GM12878 (cell line): ENCODE results near the gene MAP4K5. TPM values are rescaled to one million over a fixed set of nuclear protein-coding genes. Genes with fewer than 3 reads are reported as not detected.

Source experiments
- ATAC-seq: fragments of 200-7000 bp; cut with Tn5 transposase; 3 replicates; pipeline ENCODE4 v1.9.1; 2020; ENCODE audit warnings: mild to moderate bottlenecking, moderate library complexity
- BruUV-seq: library from RNA; stranded (reverse); fragments of 400-500 nt; replicated peaks from 2 replicates; lab custom pipeline; 2021; lab: Mats Ljungman, UMichigan
- CTCF ChIA-PET: fragments of 300-600 bp; sonication (Branson Sonifier 250); formaldehyde crosslinking; extraction: SDS; loops from one replicate; lab custom pipeline; 2021; ENCODE audit warnings: inconsistent platforms; lab: Yijun Ruan, JAX
- POLR2A ChIA-PET: fragments of 350-600 bp; formaldehyde crosslinking; extraction: SDS; loops from one replicate; lab custom pipeline; 2021; ENCODE audit warnings: inconsistent platforms; lab: Charles Lee
- RAD21 ChIA-PET: fragments of 300-600 bp; sonication (Branson Sonifier 250); formaldehyde crosslinking; loops from one replicate; lab custom pipeline; 2023; ENCODE audit warnings: antibody characterized with exemption; ENCODE audit not compliant: unreplicated experiment; lab: Charles Lee
- SMC1A ChIA-PET: fragments of 300-600 bp; sonication (Branson Sonifier 250); formaldehyde crosslinking; loops from one replicate; lab custom pipeline; 2023; ENCODE audit not compliant: unreplicated experiment, uncharacterized antibody; lab: Charles Lee
- DNase-seq: peaks from one replicate; pipeline ENCODE4 v3.0.0-alpha.2; 2011; ENCODE audit warnings: low read depth, low spot score
- FAIRE-seq: peaks from 3 replicates; lab custom pipeline; 2011; peaks lifted over from hg19 to GRCh38; lab: Jason Lieb, UNC
- H2AFZ ChIP-seq: 2 replicates; pipeline ENCODE4 v1.6.0; 2011; ENCODE audit warnings: low read depth, low read length, control low read depth; ENCODE audit not compliant: control insufficient read depth
- H3K27ac ChIP-seq: 2 replicates; pipeline ENCODE4 v1.5.1; 2011; ENCODE audit warnings: control low read depth; ENCODE audit not compliant: control insufficient read depth, insufficient read depth
- H3K27me3 ChIP-seq, 2 experiments: replicated peaks in 1 of 2; 2 replicates each; pipeline versions ENCODE4 v1.6.0 to v1.6.1; 2011; ENCODE audit warnings: low read length in 1 of 2; ENCODE audit not compliant: control insufficient read depth in 2 of 2, insufficient read depth in 2 of 2
- H3K36me3 ChIP-seq, 2 experiments: 2 replicates each; pipeline ENCODE4 v1.5.1; 2011; ENCODE audit warnings: low read length in 1 of 2; ENCODE audit not compliant: control insufficient read depth in 2 of 2, insufficient read depth in 2 of 2
- H3K4me1 ChIP-seq: 2 replicates; pipeline ENCODE4 v1.6.1; 2011; ENCODE audit warnings: mild to moderate bottlenecking, low read length, moderate library complexity, mixed read lengths; ENCODE audit not compliant: control insufficient read depth, insufficient read depth
- H3K4me2 ChIP-seq: 2 replicates; pipeline ENCODE4 v1.6.0; 2011; ENCODE audit warnings: control low read depth; ENCODE audit not compliant: control insufficient read depth, insufficient read depth
- H3K4me3 ChIP-seq: fragments of 200-600 bp; sonication (generic); 2 replicates; pipeline ENCODE4 v1.5.1; 2016
- H3K79me2 ChIP-seq: 2 replicates; pipeline ENCODE4 v1.6.0; 2011; ENCODE audit warnings: low read length; ENCODE audit not compliant: control insufficient read depth, insufficient read depth
- H3K9ac ChIP-seq: 2 replicates; pipeline ENCODE4 v1.8.0; 2011; ENCODE audit warnings: low read length, control low read depth, mixed read lengths; ENCODE audit not compliant: control insufficient read depth, insufficient read depth
- H3K9me3 ChIP-seq: replicated peaks from 3 replicates; pipeline ENCODE4 v1.5.1; 2011; ENCODE audit warnings: mild to moderate bottlenecking, low read length; ENCODE audit not compliant: control insufficient read depth, insufficient read depth
- H4K20me1 ChIP-seq: 2 replicates; pipeline ENCODE4 v1.6.0; 2011; ENCODE audit not compliant: control insufficient read depth, insufficient read depth
- CEBPB ChIP-seq, 2 experiments: fragments of 150-350 bp in 1 of 2; IDR thresholded peaks; 2 replicates each; pipeline ENCODE4 v1.6.1; 2012 to 2014; ENCODE audit warnings: low read depth in 2 of 2, low read length in 2 of 2, borderline replicate concordance in 1 of 2, inconsistent platforms in 1 of 2
- CHD4 ChIP-seq: fragments of 200-600 bp; sonication (generic); IDR thresholded peaks from 2 replicates; pipeline ENCODE4 v1.6.1; 2016; ENCODE audit warnings: mild to moderate bottlenecking
- DPF2 ChIP-seq: fragments of 450-650 bp; IDR thresholded peaks from 2 replicates; pipeline ENCODE4 v1.6.1; 2017; ENCODE audit warnings: mild to moderate bottlenecking
- ETV6 ChIP-seq, 2 experiments: fragments of 450-650 bp in 1 of 2; IDR thresholded peaks in 1 of 2; conservative IDR thresholded peaks in 1 of 2; 2 replicates each; pipeline ENCODE4 v1.6.1; 2014; ENCODE audit warnings: antibody characterized with exemption in 1 of 2, borderline replicate concordance in 1 of 2, low read depth in 1 of 2, mild to moderate bottlenecking in 1 of 2, moderate library complexity in 1 of 2
- IKZF2 ChIP-seq, 2 experiments: fragments of 450-650 bp; IDR thresholded peaks; 2 replicates each; pipeline ENCODE4 v1.6.1; 2017; ENCODE audit warnings: mild to moderate bottlenecking in 2 of 2, moderate library complexity in 2 of 2
- MTA2 ChIP-seq: fragments of 450-650 bp; IDR thresholded peaks from 2 replicates; pipeline ENCODE4 v1.6.1; 2016; ENCODE audit warnings: low read depth, mild to moderate bottlenecking, moderate library complexity
- PAX5 ChIP-seq: IDR thresholded peaks from 2 replicates; pipeline ENCODE4 v1.6.1; 2011; ENCODE audit warnings: low read depth, low read length, borderline replicate concordance
- PKNOX1 ChIP-seq: fragments of 450-650 bp; IDR thresholded peaks from 2 replicates; pipeline ENCODE4 v1.6.1; 2016; ENCODE audit warnings: mild to moderate bottlenecking
- RBBP5 ChIP-seq: fragments of 200-600 bp; sonication (generic); conservative IDR thresholded peaks from 2 replicates; pipeline ENCODE4 v1.6.1; 2016
- SPI1 ChIP-seq: IDR thresholded peaks from 2 replicates; pipeline ENCODE4 v1.6.1; 2011; ENCODE audit warnings: low read depth, mild to moderate bottlenecking, low read length, moderate library complexity, borderline replicate concordance; ENCODE audit not compliant: insufficient read depth
- TAF1 ChIP-seq: IDR thresholded peaks from 2 replicates; pipeline ENCODE4 v1.6.1; 2011; ENCODE audit warnings: mild to moderate bottlenecking, low read depth, low read length, borderline replicate concordance
- WGBS: methylation state at CpG from one replicate; pipeline ENCODE4 v1.1.6; 2016; ENCODE audit warnings: low lambda C conversion rate; ENCODE audit not compliant: insufficient replicate concordance, insufficient coverage; ENCODE audit errors: missing lambda C conversion rate; 5-methylcytosine and 5-hydroxymethylcytosine counted together
- in situ Hi-C: fragments of 300-500 bp; cut with MboI; formaldehyde crosslinking; loops from 9 replicates; pipeline ENCODE4 v1.14.3; 2018; ENCODE audit warnings: mixed read lengths
- intact Hi-C: fragments of 100-400 bp; cut with micrococcal nuclease; formaldehyde crosslinking; loops from one replicate; pipeline ENCODE4 v1.14.2; 2022; ENCODE audit not compliant: unreplicated experiment
- polyA plus RNA-seq, 11 experiments: library from polyadenylated mRNA; depleted of rRNA in 4 of 11; unstranded in 6 of 11; stranded (reverse) in 5 of 11; fragments of >200 nt; fragmentation: Nextera tagmentation in 4 of 11; fragmentation: Illumina TruSeq in 1 of 11; extraction: Ambion mirVana in 4 of 11; extraction: Trizol in 1 of 11; gene quantifications; 1 replicate in 1 of 11; 2 replicates in 10 of 11; pipeline versions ENCODE4 v1.2.1 to v1.2.3, GENCODE V29; 2011 to 2016; ENCODE audit warnings: inconsistent platforms in 2 of 11, missing spikeins in 2 of 11, low read depth in 1 of 11
- total RNA-seq, 4 experiments: library from RNA; depleted of rRNA in 3 of 4; stranded (reverse); fragments of >200 nt in 3 of 4; fragmentation: Illumina TruSeq in 1 of 4; extraction: Trizol in 1 of 4; gene quantifications; 2 replicates each; pipeline versions ENCODE4 v1.2.1 to v1.2.3, GENCODE V29; 2013 to 2021
- TF ChIP-seq, protein P1 (sequence below): IDR thresholded peaks from 2 replicates; pipeline ENCODE4 v1.6.1; 2012; ENCODE audit warnings: improper control_type of control experiment, low read depth, low read length; ENCODE audit not compliant: insufficient replicate concordance
- TF ChIP-seq, protein P2 (sequence below): IDR thresholded peaks from 2 replicates; pipeline ENCODE4 v1.6.1; 2011; ENCODE audit warnings: borderline replicate concordance, low read depth, mild to moderate bottlenecking, moderate library complexity, mixed read lengths, low read length; ENCODE audit not compliant: insufficient read depth; ENCODE audit errors: extremely low read length

The MAP4K5 gene
- total and polyA plus RNA-seq, 10 of the 15 experiments (the other 5 are each of a cell fraction or from before 2014, with no cell fraction given): 9.1 to 41.3 (median 30.1) TPM

DNA sequence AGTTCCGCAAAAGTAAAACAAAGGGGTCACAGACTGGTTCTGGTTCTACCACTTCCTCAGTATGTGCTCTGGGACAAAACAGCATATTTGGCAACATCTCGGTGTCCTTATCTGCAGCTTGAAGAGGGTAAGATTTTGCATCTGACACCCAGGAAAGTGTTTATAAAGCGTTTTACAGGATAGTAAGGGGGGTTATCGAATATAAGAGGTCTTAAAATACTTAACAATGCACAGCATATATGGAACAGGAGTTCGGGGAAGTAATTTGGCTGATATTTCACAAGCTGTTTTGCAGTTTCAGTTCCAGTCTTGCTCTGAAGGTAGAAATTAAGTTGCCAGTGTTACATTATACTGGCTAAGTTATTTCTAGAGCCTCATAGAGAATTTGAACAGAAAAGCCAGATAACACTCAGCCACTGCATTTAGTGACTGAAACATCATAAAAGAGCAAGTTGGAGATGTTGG is 904 bp upstream of the MAP4K5 start:
- SMC1A ChIA-PET: interaction anchor here (1.6 kb wide), 1 partner anchor 212 kb away, joined by 6 read pairs; no protein-coding TSS in a partner anchor
- H3K27me3 ChIP-seq: no peaks in the 10 kb centered on the region
- TF ChIP-seq, protein P1, sequence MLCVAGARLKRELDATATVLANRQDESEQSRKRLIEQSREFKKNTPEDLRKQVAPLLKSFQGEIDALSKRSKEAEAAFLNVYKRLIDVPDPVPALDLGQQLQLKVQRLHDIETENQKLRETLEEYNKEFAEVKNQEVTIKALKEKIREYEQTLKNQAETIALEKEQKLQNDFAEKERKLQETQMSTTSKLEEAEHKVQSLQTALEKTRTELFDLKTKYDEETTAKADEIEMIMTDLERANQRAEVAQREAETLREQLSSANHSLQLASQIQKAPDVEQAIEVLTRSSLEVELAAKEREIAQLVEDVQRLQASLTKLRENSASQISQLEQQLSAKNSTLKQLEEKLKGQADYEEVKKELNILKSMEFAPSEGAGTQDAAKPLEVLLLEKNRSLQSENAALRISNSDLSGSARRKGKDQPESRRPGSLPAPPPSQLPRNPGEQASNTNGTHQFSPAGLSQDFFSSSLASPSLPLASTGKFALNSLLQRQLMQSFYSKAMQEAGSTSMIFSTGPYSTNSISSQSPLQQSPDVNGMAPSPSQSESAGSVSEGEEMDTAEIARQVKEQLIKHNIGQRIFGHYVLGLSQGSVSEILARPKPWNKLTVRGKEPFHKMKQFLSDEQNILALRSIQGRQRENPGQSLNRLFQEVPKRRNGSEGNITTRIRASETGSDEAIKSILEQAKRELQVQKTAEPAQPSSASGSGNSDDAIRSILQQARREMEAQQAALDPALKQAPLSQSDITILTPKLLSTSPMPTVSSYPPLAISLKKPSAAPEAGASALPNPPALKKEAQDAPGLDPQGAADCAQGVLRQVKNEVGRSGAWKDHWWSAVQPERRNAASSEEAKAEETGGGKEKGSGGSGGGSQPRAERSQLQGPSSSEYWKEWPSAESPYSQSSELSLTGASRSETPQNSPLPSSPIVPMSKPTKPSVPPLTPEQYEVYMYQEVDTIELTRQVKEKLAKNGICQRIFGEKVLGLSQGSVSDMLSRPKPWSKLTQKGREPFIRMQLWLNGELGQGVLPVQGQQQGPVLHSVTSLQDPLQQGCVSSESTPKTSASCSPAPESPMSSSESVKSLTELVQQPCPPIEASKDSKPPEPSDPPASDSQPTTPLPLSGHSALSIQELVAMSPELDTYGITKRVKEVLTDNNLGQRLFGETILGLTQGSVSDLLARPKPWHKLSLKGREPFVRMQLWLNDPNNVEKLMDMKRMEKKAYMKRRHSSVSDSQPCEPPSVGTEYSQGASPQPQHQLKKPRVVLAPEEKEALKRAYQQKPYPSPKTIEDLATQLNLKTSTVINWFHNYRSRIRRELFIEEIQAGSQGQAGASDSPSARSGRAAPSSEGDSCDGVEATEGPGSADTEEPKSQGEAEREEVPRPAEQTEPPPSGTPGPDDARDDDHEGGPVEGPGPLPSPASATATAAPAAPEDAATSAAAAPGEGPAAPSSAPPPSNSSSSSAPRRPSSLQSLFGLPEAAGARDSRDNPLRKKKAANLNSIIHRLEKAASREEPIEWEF: no peak
- TF ChIP-seq ETV6 (conservative IDR thresholded peaks at IDR 0.05 in 1 of 2, IDR thresholded peaks at IDR 0.05 in 1 of 2; ENCODE audit: borderline replicate concordance in 1 of 2, low read depth in 1 of 2) (no peak), PAX5 (no peak), IKZF2 (IDR thresholded peaks at IDR 0.05) (peak in 1 of 2 experiments; percentile 13; a peak in 1 of 4 replicates), PKNOX1 (no peak), CEBPB (IDR thresholded peaks at IDR 0.05; ENCODE audit: borderline replicate concordance in 1 of 2, low read depth in 2 of 2, low read length in 2 of 2) (no peak), TAF1 (no peak), MTA2 (peak; percentile 37; the same call in 1 of the 2 replicates), SPI1 (peak; percentile 76; the same call in 1 of the 2 replicates), DPF2 (no peak), CHD4 (no peak), RBBP5 (no peak)
- TF ChIP-seq, protein P2, sequence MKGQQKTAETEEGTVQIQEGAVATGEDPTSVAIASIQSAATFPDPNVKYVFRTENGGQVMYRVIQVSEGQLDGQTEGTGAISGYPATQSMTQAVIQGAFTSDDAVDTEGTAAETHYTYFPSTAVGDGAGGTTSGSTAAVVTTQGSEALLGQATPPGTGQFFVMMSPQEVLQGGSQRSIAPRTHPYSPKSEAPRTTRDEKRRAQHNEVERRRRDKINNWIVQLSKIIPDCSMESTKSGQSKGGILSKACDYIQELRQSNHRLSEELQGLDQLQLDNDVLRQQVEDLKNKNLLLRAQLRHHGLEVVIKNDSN: no peak
- H3K79me2 ChIP-seq: peaks cover 29% of the 10 kb centered on the region
- RAD21 ChIA-PET: interaction anchor here (0.7 to 3.0 kb wide), 4 partner anchors 137 to 671 kb away, joined by 3 to 14 read pairs (median 4); partner anchors contain the start of gene CDKL1
- CTCF ChIA-PET: interaction anchor here (0.8 to 2.0 kb wide), 5 partner anchors 10 to 681 kb away, joined by 3 to 9 read pairs (median 3); partner anchors contain the start of gene NEMF
- H2AFZ ChIP-seq: peak overlapping the region; percentile 98
- ATAC-seq (peak; percentile 27), DNase-seq (no peak), FAIRE-seq (peak; percentile 18)
- POLR2A ChIA-PET: interaction anchor here (0.5 to 0.6 kb wide), 3 partner anchors 9 to 59 kb away, joined by 3 to 5 read pairs (median 4); no protein-coding TSS in a partner anchor
- in situ Hi-C loops: loop anchor here (5.0 kb wide), 1 partner anchor 681 kb away; the partner anchor contains the start of gene NEMF
- H3K27ac ChIP-seq: 0 out of 2 replicates have a peak overlapping the region, but pooled peaks have one; percentile 47
- H3K9me3 ChIP-seq: no peaks in the 10 kb centered on the region; the same call in 1 of the 3 replicates
- peak overlapping the region; percentile 72 for H3K9ac ChIP-seq
- H4K20me1 ChIP-seq: no peaks in the 10 kb centered on the region
- peaks cover 10% of the 10 kb centered on the region for H3K4me1 ChIP-seq
- WGBS: under 1% methylated on average over 5 of the region's 5 CpGs
- BruUV-seq: no TSS peak
- H3K4me2 ChIP-seq: peak overlapping the region; percentile 100
- H3K36me3 ChIP-seq: no peaks in the 10 kb centered on the region
- H3K4me3 ChIP-seq: peak overlapping the region; percentile 81
- intact Hi-C loops: loop anchor here (2.0 to 5.0 kb wide), 4 partner anchors 301 to 901 kb away; partner anchors contain the start of genes NEMF and SOS2
